WTC11 (cell line): ENCODE measurements around the gene DLL1. TPM values are rescaled to one million over a fixed set of nuclear protein-coding genes. Genes with fewer than 3 reads are reported as not detected.
"Not testable (repeated sequence)": the region's sequence is repeated elsewhere in the genome, so short reads cannot be mapped to it uniquely, and the experiment has no call there.

ENCODE experiments used
- ATAC-seq: fragments of 200-7000 bp; cut with Tn5 transposase; 2 replicates; pipeline ENCODE4 v1.10.0; 2021; ENCODE audit warnings: mild to moderate bottlenecking, moderate library complexity
- CTCF ChIA-PET: fragments of 300-600 bp; sonication (Branson Sonifier 250); formaldehyde crosslinking; loops from one replicate; lab custom pipeline; 2021; ENCODE audit warnings: antibody characterized with exemption; lab: Charles Lee
- POLR2A ChIA-PET: fragments of 350-600 bp; sonication (Branson Sonifier 250); formaldehyde crosslinking; loops from one replicate; lab custom pipeline; 2021; ENCODE audit warnings: antibody characterized with exemption; lab: Charles Lee
- DNase-seq: peaks from one replicate; pipeline ENCODE4 v3.0.0; 2021; ENCODE audit warnings: low spot score
- H3K27ac Mint-ChIP-seq: 2 replicates; pipeline ENCODE4 v1.8.0; 2021; ENCODE audit warnings: mixed read lengths
- H3K27me3 Mint-ChIP-seq: 2 replicates; pipeline ENCODE4 v1.8.0; 2021; ENCODE audit warnings: low read depth, mild to moderate bottlenecking, moderate library complexity, mixed read lengths
- H3K36me3 Mint-ChIP-seq: 2 replicates; pipeline ENCODE4 v1.8.0; 2021; ENCODE audit warnings: mixed read lengths
- H3K4me1 Mint-ChIP-seq: 2 replicates; pipeline ENCODE4 v1.8.0; 2022; ENCODE audit warnings: mixed read lengths
- H3K4me3 Mint-ChIP-seq: 2 replicates; pipeline ENCODE4 v1.8.0; 2021; ENCODE audit warnings: mild to moderate bottlenecking, moderate library complexity, mixed read lengths
- H3K9me3 Mint-ChIP-seq: 2 replicates; pipeline ENCODE4 v1.8.0; 2021; ENCODE audit warnings: mixed read lengths
- ARID4B ChIP-seq: sonication (generic); formaldehyde crosslinking; IDR thresholded peaks from 2 replicates; pipeline ENCODE4 v1.8.0; 2023; ENCODE audit warnings: missing genetic modification reagents, mild to moderate bottlenecking, borderline replicate concordance
- ATF3 ChIP-seq: sonication (generic); formaldehyde crosslinking; conservative IDR thresholded peaks from 2 replicates; pipeline ENCODE4 v1.8.1; 2022; ENCODE audit warnings: mild to moderate bottlenecking, missing genetic modification reagents
- E2F4 ChIP-seq: sonication (generic); formaldehyde crosslinking; IDR thresholded peaks from 2 replicates; pipeline ENCODE4 v1.8.1; 2022; ENCODE audit warnings: low read depth, mild to moderate bottlenecking, moderate library complexity, missing genetic modification reagents, borderline replicate concordance
- E2F5 ChIP-seq: sonication (generic); formaldehyde crosslinking; IDR thresholded peaks from 2 replicates; pipeline ENCODE4 v1.8.1; 2022; ENCODE audit warnings: mild to moderate bottlenecking, moderate library complexity, missing genetic modification reagents
- ERG ChIP-seq: fragments of 250-450 bp; sonication (Bioruptor Pico); IDR thresholded peaks from 2 replicates; pipeline ENCODE4 v1.8.0; 2021; ENCODE audit warnings: mild to moderate bottlenecking
- HMGA2 ChIP-seq: fragments of 250-450 bp; sonication (Bioruptor Pico); IDR thresholded peaks from 2 replicates; pipeline ENCODE4 v1.4.0; 2021; ENCODE audit warnings: mild to moderate bottlenecking, moderate library complexity
- NFE2L1 ChIP-seq: sonication (generic); formaldehyde crosslinking; IDR thresholded peaks from 2 replicates; pipeline ENCODE4 v1.8.1; 2023; ENCODE audit warnings: missing genetic modification reagents
- PRDM15 ChIP-seq: sonication (generic); formaldehyde crosslinking; IDR thresholded peaks from 2 replicates; pipeline ENCODE4 v1.8.0; 2022; ENCODE audit warnings: missing genetic modification reagents
- SMAD3 ChIP-seq: sonication (generic); formaldehyde crosslinking; IDR thresholded peaks from 2 replicates; pipeline ENCODE4 v1.8.0; 2022; ENCODE audit warnings: missing genetic modification reagents, mild to moderate bottlenecking, borderline replicate concordance
- SMAD4 ChIP-seq: sonication (generic); formaldehyde crosslinking; IDR thresholded peaks from 2 replicates; pipeline ENCODE4 v1.8.0; 2022; ENCODE audit warnings: mild to moderate bottlenecking, missing genetic modification reagents
- SP1 ChIP-seq: sonication (generic); formaldehyde crosslinking; conservative IDR thresholded peaks from 2 replicates; pipeline ENCODE4 v1.8.1; 2022; ENCODE audit warnings: missing genetic modification reagents
- TEAD1 ChIP-seq: sonication (generic); formaldehyde crosslinking; IDR thresholded peaks from 2 replicates; pipeline ENCODE4 v1.8.0; 2022; ENCODE audit warnings: mild to moderate bottlenecking, missing genetic modification reagents
- ZMAT4 ChIP-seq: fragments of 250-450 bp; sonication (Bioruptor Pico); IDR thresholded peaks from 2 replicates; pipeline ENCODE4 v1.9.0; 2021; ENCODE audit warnings: mild to moderate bottlenecking
- ZNF416 ChIP-seq: fragments of 250-450 bp; sonication (Bioruptor Pico); IDR thresholded peaks from 2 replicates; pipeline ENCODE4 v1.9.0; 2021; ENCODE audit warnings: mild to moderate bottlenecking, inconsistent platforms
- ZNF532 ChIP-seq: fragments of 250-450 bp; sonication (Bioruptor Pico); IDR thresholded peaks from 2 replicates; pipeline ENCODE4 v1.9.0; 2021; ENCODE audit warnings: mild to moderate bottlenecking, borderline replicate concordance
- ZNF671 ChIP-seq: fragments of 250-450 bp; sonication (Bioruptor Pico); IDR thresholded peaks from 2 replicates; pipeline ENCODE4 v1.8.0; 2021; ENCODE audit warnings: mild to moderate bottlenecking
- total RNA-seq: library from RNA; stranded (reverse); gene quantifications from 3 replicates; pipeline ENCODE4 v1.2.3, GENCODE V29; 2021

Gene DLL1
- total RNA-seq, 1 experiment from 2014 or later = 25.3 TPM

GRCh38 chr6:170265655-170266054, 25.2 kb downstream of the DLL1 start (continued):
- TF ChIP-seq ZNF532 (CRISPR knock-in tag) = no peak
- TF ChIP-seq ZMAT4 (CRISPR knock-in tag) = no peak
- TF ChIP-seq E2F4 (CRISPR knock-in tag) = no peak
- TF ChIP-seq ATF3 (CRISPR knock-in tag) = no peak
- no peak for TF ChIP-seq NFE2L1 (CRISPR knock-in tag)
- TF ChIP-seq SP1 = no peak

- H3K36me3 Mint-ChIP-seq, CTCF ChIA-PET, H3K4me3 Mint-ChIP-seq, ATAC-seq, POLR2A ChIA-PET, DNase-seq, H3K9me3 Mint-ChIP-seq, H3K27me3 Mint-ChIP-seq, H3K27ac Mint-ChIP-seq: not testable (repeated sequence)
- peaks cover 18% of the 10 kb centered on the region for H3K4me1 Mint-ChIP-seq
Measured at GRCh38 chr6:170264644-170265043, 26.2 kb downstream of the DLL1 start.

GRCh38 chr6:170264086-170264485, 26.8 kb downstream of the DLL1 start:
- POLR2A ChIA-PET = no interaction called here
- DNase-seq (no peak), ATAC-seq (no peak)
- Mint-ChIP-seq H3K27me3 (no peaks in the 10 kb centered on the region), H3K4me3 (no peak overlapping the region), H3K4me1 (peaks cover 14% of the 10 kb centered on the region), H3K27ac (no peak overlapping the region), H3K36me3 (no peaks in the 10 kb centered on the region), H3K9me3 (peaks cover 3% of the 10 kb centered on the region; the same call in 1 of the 2 replicates)
- CTCF ChIA-PET = no interaction called here
- no peak for TF ChIP-seq SMAD4
- TF ChIP-seq TEAD1 = no peak
- no peak for TF ChIP-seq ARID4B (CRISPR knock-in tag)
- no peak for TF ChIP-seq SMAD3 (CRISPR knock-in tag)
- no peak for TF ChIP-seq ZNF671 (CRISPR knock-in tag)
- TF ChIP-seq HMGA2 (CRISPR knock-in tag) = no peak
- no peak for TF ChIP-seq PRDM15 (CRISPR knock-in tag)
- no peak for TF ChIP-seq ZNF416 (CRISPR knock-in tag)
- TF ChIP-seq E2F5 = no peak
- no peak for TF ChIP-seq ERG (CRISPR knock-in tag)
